ENCODE data around the gene DOCK4. TPM values are rescaled to one million over a fixed set of nuclear protein-coding genes. Genes with fewer than 3 reads are reported as not detected.
"Not testable (repeated sequence)": the region's sequence is repeated elsewhere in the genome, so short reads cannot be mapped to it uniquely, and the experiment has no call there.

Gene DOCK4
- total and polyA plus RNA-seq, 2 of the 8 experiments (the other 6 are each of a cell fraction or from before 2014, with no cell fraction given), result 5.1 to 23.6 TPM

GRCh38 chr7:112249967-112250366 is 43.8 kb upstream of the DOCK4 start:
- H4K5ac ChIP-seq (ENCODE audit: insufficient read length, low read depth, low read length); H3K9me3 ChIP-seq (ENCODE audit: insufficient read depth in 2 of 2, low read depth in 1 of 2, low read length in 1 of 2); H4K91ac ChIP-seq (replicated peaks; ENCODE audit: insufficient read length, low read length); H3K36me3 ChIP-seq (ENCODE audit: control insufficient read depth in 2 of 4, insufficient read depth in 4 of 4, low read length in 3 of 4); H3K79me1 ChIP-seq (ENCODE audit: low read depth, low read length); H2AFZ ChIP-seq (ENCODE audit: low read length); H4K8ac ChIP-seq (ENCODE audit: extremely low read depth, insufficient read depth, low read length); H3K14ac ChIP-seq (ENCODE audit: insufficient read length); H2BK12ac ChIP-seq (ENCODE audit: low read depth, low read length); CTCF ChIA-PET (ENCODE audit: partially characterized antibody); H2BK5ac ChIP-seq (ENCODE audit: low read depth, low read length); H3K27ac ChIP-seq (ENCODE audit: low read depth, low read length); H3K56ac ChIP-seq (replicated peaks; ENCODE audit: insufficient read length, low read depth, low read length); H3K4ac ChIP-seq (replicated peaks; ENCODE audit: insufficient read length, low read depth, low read length); H2BK120ac ChIP-seq (replicated peaks; ENCODE audit: low read depth, low read length); H2BK20ac ChIP-seq (ENCODE audit: low read length); H2AK5ac ChIP-seq (ENCODE audit: low read depth, low read length); FAIRE-seq; H3K23ac ChIP-seq (ENCODE audit: insufficient read length); H3K18ac ChIP-seq (ENCODE audit: extremely low read depth, low read length); H3K23me2 ChIP-seq (ENCODE audit: low read depth, low read length); H4K20me1 ChIP-seq (replicated peaks in 1 of 2; ENCODE audit: control insufficient read depth in 1 of 2, insufficient read depth in 2 of 2, low read length in 2 of 2); H3K9ac ChIP-seq (replicated peaks in 1 of 4; ENCODE audit: extremely low read depth in 1 of 4, low read depth in 3 of 4, low read length in 3 of 4); H2BK15ac ChIP-seq (ENCODE audit: low read length): not testable (repeated sequence)
- POLR2A ChIA-PET (ENCODE audit: partially characterized antibody), result interaction anchor here (0.6 kb wide), 1 partner anchor 207 kb away, joined by 4 read pairs; no protein-coding TSS in a partner anchor
- peak in 1 of 2 experiments; percentile 53 for DNase-seq (ENCODE audit: low read depth in 1 of 2, low spot score in 2 of 2)
- 4% methylated on average over 9 of the region's 13 CpGs; no CpG with 5 or more reads in 1 of the 2 experiments for WGBS, 2 experiments (ENCODE audit: extremely low coverage in 1 of 2, insufficient coverage in 1 of 2, insufficient read length in 1 of 2, insufficient replicate concordance in 2 of 2, low coverage in 1 of 2, low lambda C conversion rate in 2 of 2, missing lambda C conversion rate in 1 of 2)
- Histone ChIP-seq H3K4me3 (ENCODE audit: extremely low read depth in 1 of 4, insufficient read depth in 2 of 4, low read depth in 3 of 4, low read length in 4 of 4) (peak overlapping the region in 1 of 4 experiments; percentile 47; a peak in 1 of 8 replicates), H3K27me3 (replicated peaks in 1 of 4; ENCODE audit: control insufficient read depth in 3 of 4, extremely low read depth in 1 of 4, insufficient read depth in 3 of 4, low read length in 3 of 4) (peaks cover 4 to 31% (median 15%) of the 10 kb centered on the region in 4 experiments), H3K4me2 (ENCODE audit: insufficient read depth in 1 of 2, low read depth in 2 of 2, low read length in 2 of 2) (peak overlapping the region; percentile 41 to 53; a peak in 3 of 4 replicates), H3K4me1 (replicated peaks in 1 of 4; ENCODE audit: control insufficient read depth in 3 of 4, insufficient read depth in 4 of 4, low read length in 3 of 4) (peaks cover 2 to 21% (median 9%) of the 10 kb centered on the region in 4 experiments; a peak in 4 of 7 replicates), H3K79me2 (ENCODE audit: control insufficient read depth in 1 of 2, insufficient read depth in 2 of 2, low read length in 2 of 2) (peaks cover 0 to 23% of the 10 kb centered on the region in 2 experiments; a peak in 2 of 4 replicates)
- TF ChIP-seq HDAC2 (IDR thresholded peaks at IDR 0.05; ENCODE audit: borderline replicate concordance in 1 of 2, low read depth in 2 of 2, low read length in 2 of 2), result 0 out of 4 replicates have a peak, but pooled peaks of 1 of the 2 experiments have one; percentile 9
- TF ChIP-seq POLR2AphosphoS5 (IDR thresholded peaks at IDR 0.05; ENCODE audit: low read depth, low read length), result 0 out of 2 replicates have a peak, but pooled peaks have one; percentile 27
- TF ChIP-seq EP300 (IDR thresholded peaks at IDR 0.05; ENCODE audit: borderline replicate concordance in 1 of 2, low read depth in 2 of 2, low read length in 2 of 2), result 0 out of 3 replicates have a peak, but pooled peaks of 1 of the 2 experiments have one; percentile 34
- peak; percentile 99 for TF ChIP-seq TCF12 (IDR thresholded peaks at IDR 0.05; ENCODE audit: low read depth, low read length)

All from H1 (cell line).